ENCODE results near the gene HDAC5. TPM values are rescaled to one million over a fixed set of nuclear protein-coding genes. Genes with fewer than 3 reads are reported as not detected.

HDAC5 gene
- total RNA-seq, 4 donors from 2014 or later = 45.3 to 182 (median 70.8) TPM

DNA sequence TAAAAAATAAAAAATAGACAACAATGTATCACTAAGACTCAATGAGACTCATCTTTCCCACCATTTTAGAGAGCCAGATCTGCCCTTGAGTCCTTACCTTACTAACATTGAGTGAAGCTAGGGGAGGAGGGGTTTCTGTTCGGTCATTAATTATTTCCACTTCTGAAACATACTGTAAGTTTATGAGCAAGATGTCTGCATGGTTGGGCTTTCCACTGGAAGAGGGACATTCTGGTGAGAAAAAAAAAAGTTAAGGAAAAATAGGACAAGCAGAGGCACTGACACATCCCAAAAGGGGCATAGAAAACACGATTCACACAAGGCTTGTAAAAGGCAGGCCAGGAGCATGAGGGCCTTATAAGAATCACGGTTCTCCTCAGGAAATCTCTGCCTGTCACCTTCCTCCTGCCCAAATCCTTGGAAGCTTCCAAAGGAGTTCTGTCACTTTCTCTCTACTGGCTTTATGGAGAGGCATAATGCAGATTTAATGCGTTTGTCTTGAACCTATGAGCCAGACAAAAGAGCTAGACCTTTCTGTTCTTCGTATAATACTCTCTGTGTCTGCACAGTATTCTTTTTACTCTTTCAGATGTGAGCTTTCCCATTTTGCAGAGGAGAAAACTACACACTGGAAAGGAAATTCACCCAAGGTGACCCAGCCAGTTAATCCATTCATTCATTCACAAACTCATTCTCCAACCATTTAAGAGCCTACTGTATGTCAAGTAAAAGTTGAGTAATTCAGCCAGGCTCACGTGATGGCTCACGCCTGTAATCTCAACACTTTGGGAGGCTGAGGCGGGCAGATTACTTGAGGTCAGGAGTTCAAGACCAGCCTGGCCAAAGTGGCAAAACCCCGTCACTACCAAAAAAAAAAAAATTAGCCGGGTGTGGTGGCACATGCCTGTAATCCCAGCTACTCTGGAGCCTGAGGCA lies 59.5 kb downstream of the HDAC5 start:
- no peak for DNase-seq
- Histone ChIP-seq H3K4me1 (peaks cover 7 to 33% (median 16%) of the 10 kb centered on the region in 4 donors), H3K9me3 (no peaks in the 10 kb centered on the region), H3K36me3 (peaks cover 0 to 28% (median 10%) of the 10 kb centered on the region in 4 donors), H3K27ac (no peak overlapping the region), H3K27me3 (no peaks in the 10 kb centered on the region), H3K4me3 (no peak overlapping the region)
- in situ Hi-C loops (cut with MboI; ENCODE audit: low pct_ligation_motif_present in 1 of 4, low pct_unique_long_range_greater_than_20kb in 1 of 4, low sequenced_read_pairs in 3 of 4) = loop anchor here in 1 of 4 donors (25.0 kb wide), 1 partner anchor 98 kb away; the partner anchor contains the start of gene ASB16
- no peak for TF ChIP-seq POLR2AphosphoS5 (IDR thresholded peaks at IDR 0.05)
- no peak for TF ChIP-seq POLR2A (IDR thresholded peaks at IDR 0.05)
- no peak for TF ChIP-seq EP300 (IDR thresholded peaks at IDR 0.05; ENCODE audit: low read depth)
- TF ChIP-seq, protein P1, sequence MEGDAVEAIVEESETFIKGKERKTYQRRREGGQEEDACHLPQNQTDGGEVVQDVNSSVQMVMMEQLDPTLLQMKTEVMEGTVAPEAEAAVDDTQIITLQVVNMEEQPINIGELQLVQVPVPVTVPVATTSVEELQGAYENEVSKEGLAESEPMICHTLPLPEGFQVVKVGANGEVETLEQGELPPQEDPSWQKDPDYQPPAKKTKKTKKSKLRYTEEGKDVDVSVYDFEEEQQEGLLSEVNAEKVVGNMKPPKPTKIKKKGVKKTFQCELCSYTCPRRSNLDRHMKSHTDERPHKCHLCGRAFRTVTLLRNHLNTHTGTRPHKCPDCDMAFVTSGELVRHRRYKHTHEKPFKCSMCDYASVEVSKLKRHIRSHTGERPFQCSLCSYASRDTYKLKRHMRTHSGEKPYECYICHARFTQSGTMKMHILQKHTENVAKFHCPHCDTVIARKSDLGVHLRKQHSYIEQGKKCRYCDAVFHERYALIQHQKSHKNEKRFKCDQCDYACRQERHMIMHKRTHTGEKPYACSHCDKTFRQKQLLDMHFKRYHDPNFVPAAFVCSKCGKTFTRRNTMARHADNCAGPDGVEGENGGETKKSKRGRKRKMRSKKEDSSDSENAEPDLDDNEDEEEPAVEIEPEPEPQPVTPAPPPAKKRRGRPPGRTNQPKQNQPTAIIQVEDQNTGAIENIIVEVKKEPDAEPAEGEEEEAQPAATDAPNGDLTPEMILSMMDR (IDR thresholded peaks at IDR 0.05) = no peak
- WGBS, 2 donors (ENCODE audit: low coverage in 1 of 2) = 75 to 77% methylated on average over 6 to 10 of the region's 10 CpGs
- intact Hi-C loops (cut with DNase I; ENCODE audit: low total_unique reads) = no loop called here

DNA sequence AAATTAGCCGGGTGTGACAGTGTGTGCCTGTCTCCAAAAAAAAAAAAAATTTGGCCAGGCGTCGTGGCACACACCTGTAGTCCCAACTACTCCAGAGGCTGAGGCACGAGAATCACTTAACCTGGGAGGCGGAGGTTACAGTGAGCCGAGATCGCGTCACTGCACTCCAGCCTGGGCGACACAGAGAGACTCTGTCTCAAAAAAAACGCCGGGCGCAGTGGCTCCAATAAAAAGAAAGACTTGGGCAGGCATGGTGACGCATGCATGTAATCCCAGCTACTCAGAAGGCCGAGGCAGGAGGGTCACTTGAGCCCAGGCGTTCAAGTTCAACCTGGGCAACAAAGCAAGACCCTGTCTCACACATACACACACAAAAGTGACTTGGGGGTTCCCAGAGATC lies 60.6 kb downstream of the HDAC5 start:
- Histone ChIP-seq H3K27ac (no peak overlapping the region), H3K36me3 (peaks cover 0 to 32% (median 10%) of the 10 kb centered on the region in 4 donors), H3K4me3 (no peak overlapping the region), H3K27me3 (no peaks in the 10 kb centered on the region), H3K9me3 (no peaks in the 10 kb centered on the region), H3K4me1 (peaks cover 7 to 32% (median 16%) of the 10 kb centered on the region in 4 donors)
- in situ Hi-C loops (cut with MboI; ENCODE audit: low pct_ligation_motif_present in 1 of 4, low pct_unique_long_range_greater_than_20kb in 1 of 4, low sequenced_read_pairs in 3 of 4) (loop anchor here in 1 of 4 donors (25.0 kb wide), 1 partner anchor 99 kb away; the partner anchor contains the start of gene ASB16), intact Hi-C loops (cut with DNase I; ENCODE audit: low total_unique reads) (no loop called here)
- 95 to 96% methylated on average over 13 to 15 of the region's 15 CpGs for WGBS, 2 donors (ENCODE audit: low coverage in 1 of 2)
- TF ChIP-seq POLR2AphosphoS5 (IDR thresholded peaks at IDR 0.05) = no peak
- TF ChIP-seq EP300 (IDR thresholded peaks at IDR 0.05; ENCODE audit: low read depth) = no peak
- TF ChIP-seq, protein P1 (IDR thresholded peaks at IDR 0.05) = no peak
- no peak for TF ChIP-seq POLR2A (IDR thresholded peaks at IDR 0.05)
- no peak for DNase-seq

DNA sequence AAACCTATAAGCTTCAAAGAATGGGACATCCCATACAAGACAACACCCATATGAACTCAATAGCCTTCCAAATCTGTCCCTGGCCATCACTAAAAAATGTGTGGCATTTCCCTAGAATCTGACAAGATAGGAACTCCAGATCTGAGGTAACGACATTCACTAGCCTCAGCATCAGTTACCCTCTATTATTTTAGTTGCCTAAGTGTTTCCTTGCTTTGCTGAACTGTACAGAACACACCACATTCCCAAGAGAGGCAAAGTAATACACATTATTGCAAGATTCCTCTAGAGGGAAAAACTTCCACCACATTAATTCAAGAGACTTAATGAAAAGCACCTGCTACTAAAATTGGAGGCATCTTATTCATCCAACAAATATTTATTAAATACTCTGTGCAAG lies 62.0 kb downstream of the HDAC5 start:
- no peak for DNase-seq
- Histone ChIP-seq H3K27ac (no peak overlapping the region), H3K27me3 (no peaks in the 10 kb centered on the region), H3K4me1 (peaks cover 4 to 20% (median 9%) of the 10 kb centered on the region in 4 donors), H3K9me3 (no peaks in the 10 kb centered on the region), H3K36me3 (peaks cover 0 to 36% (median 10%) of the 10 kb centered on the region in 4 donors), H3K4me3 (no peak overlapping the region)
- TF ChIP-seq POLR2A (IDR thresholded peaks at IDR 0.05) = no peak
- TF ChIP-seq, protein P1 (IDR thresholded peaks at IDR 0.05) = no peak
- no peak for TF ChIP-seq POLR2AphosphoS5 (IDR thresholded peaks at IDR 0.05)
- no peak for TF ChIP-seq EP300 (IDR thresholded peaks at IDR 0.05; ENCODE audit: low read depth)
- intact Hi-C loops (cut with DNase I; ENCODE audit: low total_unique reads) = no loop called here
- WGBS, 2 donors (ENCODE audit: low coverage in 1 of 2) = 95 to 100% methylated on average over 1 of the region's 1 CpG
- in situ Hi-C loops (cut with MboI; ENCODE audit: low pct_ligation_motif_present in 1 of 4, low pct_unique_long_range_greater_than_20kb in 1 of 4, low sequenced_read_pairs in 3 of 4) = loop anchor here in 1 of 4 donors (25.0 kb wide), 1 partner anchor 101 kb away; the partner anchor contains the start of gene ASB16

All from transverse colon (tissue), 4 donors.